ENCODE measurements around the gene TMPRSS11F. TPM values are rescaled to one million over a fixed set of nuclear protein-coding genes. Genes with fewer than 3 reads are reported as not detected.

Gene TMPRSS11F
- total RNA-seq, 1 experiment from 2014 or later, result not detected

- DNase-seq (ENCODE audit: low read depth, low spot score) (no peak), ATAC-seq (no peak)
- Histone ChIP-seq H3K36me3 (ENCODE audit: control insufficient read depth in 1 of 2, insufficient read depth in 2 of 2, low read length in 2 of 2) (no peaks in the 10 kb centered on the region), H3K4me1 (ENCODE audit: control insufficient read depth in 1 of 2, insufficient read depth in 2 of 2, low read length in 2 of 2) (no peaks in the 10 kb centered on the region), H3K79me2 (ENCODE audit: insufficient read depth, low read length) (no peaks in the 10 kb centered on the region), H3K27ac (ENCODE audit: low read depth, low read length) (no peak overlapping the region), H3K4me2 (ENCODE audit: low read length) (no peak overlapping the region), H3K27me3 (ENCODE audit: insufficient read depth, low read length) (no peaks in the 10 kb centered on the region), H4K20me1 (ENCODE audit: insufficient read depth) (no peaks in the 10 kb centered on the region), H3K9ac (ENCODE audit: low read length) (no peak overlapping the region), H3K4me3 (replicated peaks in 1 of 2; ENCODE audit: low read depth in 1 of 2, low read length in 2 of 2) (no peak overlapping the region), H3K9me3 (ENCODE audit: control insufficient read depth in 1 of 2, insufficient read depth in 1 of 2, low read depth in 1 of 2, low read length in 2 of 2) (no peaks in the 10 kb centered on the region), H3K9me2 (ENCODE audit: insufficient read depth) (no peaks in the 10 kb centered on the region), H2AFZ (ENCODE audit: low read depth, low read length, poor library complexity, severe bottlenecking) (no peak overlapping the region)
- ChIA-PET CTCF (no interaction called here), POLR2A (no interaction called here), RAD21 (ENCODE audit: low non-redundant PET in 1 of 2, low total read pairs in 2 of 2, uncharacterized antibody in 2 of 2, unreplicated experiment in 2 of 2) (no interaction called here)
- BruUV-seq (replicated peaks), result no TSS peak
- intact Hi-C loops (cut with micrococcal nuclease), result no loop called here
- TF ChIP-seq POLR2A (IDR thresholded peaks at IDR 0.05; ENCODE audit: borderline replicate concordance, extremely low read depth, insufficient read depth, insufficient read length), result no peak
- TF ChIP-seq CEBPB (IDR thresholded peaks at IDR 0.05; ENCODE audit: low read depth), result no peak
- no peak for TF ChIP-seq FOSL1 (IDR thresholded peaks at IDR 0.05; ENCODE audit: low read depth)
- no peak for TF ChIP-seq JUND (IDR thresholded peaks at IDR 0.05)
- no peak for TF ChIP-seq EGR1 (IDR thresholded peaks at IDR 0.05; ENCODE audit: low read depth)
- TF ChIP-seq POLR2AphosphoS5 (IDR thresholded peaks at IDR 0.05; ENCODE audit: low read depth, low read length), result no peak
- no peak for TF ChIP-seq YY1 (IDR thresholded peaks at IDR 0.05; ENCODE audit: extremely low read depth, insufficient replicate concordance, low read depth, low read length)
- no peak for TF ChIP-seq RAD21 (IDR thresholded peaks at IDR 0.05; ENCODE audit: low read depth)
- TF ChIP-seq CTCF (IDR thresholded peaks at IDR 0.05 in 2 of 3, conservative IDR thresholded peaks at IDR 0.05 in 1 of 3; ENCODE audit: borderline replicate concordance in 1 of 3, insufficient read depth in 1 of 3, low read depth in 2 of 3, low read length in 2 of 3), result no peak
- TF ChIP-seq CBX3 (IDR thresholded peaks at IDR 0.05; ENCODE audit: low read depth), result no peak
- TF ChIP-seq EZH2 (IDR thresholded peaks at IDR 0.05), result no peak
- TF ChIP-seq TCF7L2 (IDR thresholded peaks at IDR 0.05; ENCODE audit: borderline replicate concordance, extremely low read depth, insufficient read depth, insufficient read length), result no peak
- TF ChIP-seq ATF3 (IDR thresholded peaks at IDR 0.05), result no peak
Observed at GRCh38 chr4:68074397-68074796, 55.3 kb downstream of the TMPRSS11F start.

Measured in HCT116 (cell line).